HT1080 (cell line): ENCODE data around the gene RHOU. TPM values are rescaled to one million over a fixed set of nuclear protein-coding genes. Genes with fewer than 3 reads are reported as not detected.

Experiments
- DNase-seq: peaks from one replicate; pipeline ENCODE4 v3.0.0-alpha.2; 2015; ENCODE audit warnings: low read depth
- total RNA-seq: library from RNA; depleted of rRNA; stranded (reverse); fragments of >200 nt; shearing (Covaris generic); gene quantifications from 2 replicates; pipeline ENCODE4 v1.2.3, GENCODE V29; 2014; rRNA removed

Gene RHOU
- total RNA-seq, 1 experiment from 2014 or later: not detected

- no peak for DNase-seq
Measured at GRCh38 chr1:228783418-228784040, 48.2 kb downstream of the RHOU start.

- no peak for DNase-seq
Measured at GRCh38 chr1:228784181-228784580, 48.9 kb downstream of the RHOU start.

GRCh38 chr1:228785366-228786330, 50.4 kb downstream of the RHOU start:
- DNase-seq: no peak

- DNase-seq: no peak
Measured at GRCh38 chr1:228786361-228787129, 51.3 kb downstream of the RHOU start.

GRCh38 chr1:228791791-228792190, 56.5 kb downstream of the RHOU start:
- DNase-seq: no peak

- DNase-seq: no peak
Measured at GRCh38 chr1:228792601-228793000, 57.3 kb downstream of the RHOU start.

GRCh38 chr1:228793032-228793431, 57.8 kb downstream of the RHOU start:
- DNase-seq: no peak

GRCh38 chr1:228794173-228794572, 58.9 kb downstream of the RHOU start:
- DNase-seq: peak; percentile 13

GRCh38 chr1:228794810-228795209, 59.5 kb downstream of the RHOU start:
- DNase-seq: no peak

GRCh38 chr1:228795596-228795995, 60.3 kb downstream of the RHOU start:
- DNase-seq: no peak

Other genes starting within 250 kb of the RHOU start
- gene RNF187, start 248.1 kb upstream of the RHOU start, total RNA-seq: 55.6 and 56.5 TPM in 2 replicates